Measurements from ENCODE around the gene CDKN2AIPNL. TPM values are rescaled to one million over a fixed set of nuclear protein-coding genes. Genes with fewer than 3 reads are reported as not detected.

Gene CDKN2AIPNL
- total and polyA plus RNA-seq, 2 donors (not counting 3 experiments of a cell fraction or from before 2014, with no cell fraction given): 22.2 to 36.5 TPM

DNA sequence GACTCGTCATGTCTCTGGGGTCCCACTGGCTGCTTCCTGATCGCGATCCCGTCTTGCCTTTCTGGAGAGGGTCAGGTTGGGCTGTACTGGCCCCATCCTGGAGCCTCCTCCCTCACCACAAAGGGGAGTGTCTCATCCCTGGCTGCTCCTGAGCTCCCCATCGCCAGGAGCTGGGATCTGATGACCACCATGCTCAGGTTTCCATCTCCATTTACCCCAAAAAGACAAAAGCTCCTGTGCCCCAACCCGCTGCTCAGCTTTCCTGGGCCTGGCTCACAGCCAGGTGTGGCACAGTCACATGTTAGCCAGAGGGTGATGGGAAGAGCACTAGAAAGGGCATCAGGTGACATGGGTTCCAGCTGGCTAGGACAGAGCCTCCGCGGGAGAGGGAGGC, 47.3 kb upstream of the CDKN2AIPNL start:
- no TSS peak for BruUV-seq (replicated peaks)
- Histone ChIP-seq H3K4me1 (ENCODE audit: control insufficient read depth, extremely low read depth, insufficient read depth, low read length) (no peaks in the 10 kb centered on the region), H3K4me3 (replicated peaks in 1 of 3; ENCODE audit: insufficient read depth in 1 of 3, low read depth in 1 of 3, low read length in 3 of 3) (no peak overlapping the region), H3K9me1 (replicated peaks; ENCODE audit: control insufficient read depth, extremely low read depth, insufficient read depth, low read length) (no peaks in the 10 kb centered on the region), H2AFZ (ENCODE audit: low read depth, low read length) (no peak overlapping the region), H3K27ac (ENCODE audit: insufficient read depth, low read depth, low read length) (no peak overlapping the region), H3K9me3 (replicated peaks; ENCODE audit: control insufficient read depth, insufficient read depth, low read length) (no peaks in the 10 kb centered on the region), H3K4me2 (ENCODE audit: insufficient read depth, low read length) (no peak overlapping the region), H4K20me1 (replicated peaks; ENCODE audit: control insufficient read depth, extremely low read depth, insufficient read depth, low read length) (no peaks in the 10 kb centered on the region), H3K36me3 (ENCODE audit: control insufficient read depth in 2 of 2, extremely low read depth in 1 of 2, insufficient read depth in 2 of 2, low read length in 2 of 2) (no peaks in the 10 kb centered on the region), H3K9ac (replicated peaks; ENCODE audit: extremely low read depth, insufficient read depth, low read length) (no peak overlapping the region), H3K27me3 (ENCODE audit: control insufficient read depth in 2 of 2, insufficient read depth in 2 of 2, low read length in 2 of 2) (no peaks in the 10 kb centered on the region), H3K79me2 (ENCODE audit: control insufficient read depth, insufficient read depth, low read length) (no peaks in the 10 kb centered on the region)
- DNase-seq (ENCODE audit: low read depth, low spot score) (no peak), FAIRE-seq (no peak)
- dilution Hi-C loops (cut with MboI; ENCODE audit: extremely low pct_ligation_motif_present, low sequenced_read_pairs) (no loop called here), intact Hi-C loops (cut with micrococcal nuclease) (no loop called here)
- CTCF ChIA-PET: interaction anchor here (0.6 to 1.2 kb wide), 4 partner anchors 17 to 128 kb away, joined by 3 to 5 read pairs (median 4); partner anchors contain the start of gene CDKN2AIPNL
- POLR2A ChIA-PET: interaction anchor here (1.0 kb wide), 1 partner anchor 54 kb away, joined by 3 read pairs; no protein-coding TSS in a partner anchor
- no peak for TF ChIP-seq CTCF (IDR thresholded peaks at IDR 0.05; ENCODE audit: extremely low read depth in 1 of 2, insufficient read depth in 1 of 2, low read depth in 1 of 2, low read length in 2 of 2)
- no peak for TF ChIP-seq MYC (IDR thresholded peaks at IDR 0.05; ENCODE audit: low read depth, low read length)
- TF ChIP-seq, protein P1, sequence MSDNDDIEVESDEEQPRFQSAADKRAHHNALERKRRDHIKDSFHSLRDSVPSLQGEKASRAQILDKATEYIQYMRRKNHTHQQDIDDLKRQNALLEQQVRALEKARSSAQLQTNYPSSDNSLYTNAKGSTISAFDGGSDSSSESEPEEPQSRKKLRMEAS (IDR thresholded peaks at IDR 0.05; ENCODE audit: insufficient read depth, insufficient read length): no peak
- no peak for TF ChIP-seq POLR2AphosphoS5 (IDR thresholded peaks at IDR 0.05; ENCODE audit: insufficient read depth, low read depth, low read length)
- TF ChIP-seq FOS (IDR thresholded peaks at IDR 0.05; ENCODE audit: borderline replicate concordance, insufficient read depth, low read length): no peak
- TF ChIP-seq POLR2A (IDR thresholded peaks at IDR 0.05; ENCODE audit: low read depth, low read length): no peak

Measured in endothelial cell of umbilical vein (primary cell).